ENCODE results near the gene LDLR. TPM values are rescaled to one million over a fixed set of nuclear protein-coding genes. Genes with fewer than 3 reads are reported as not detected.
A peak's percentile ranks its signal among the peaks of the same experiment; 100 is the strongest.
"Not testable (repeated sequence)": the region's sequence is repeated elsewhere in the genome, so short reads cannot be mapped to it uniquely, and the experiment has no call there.

Gene LDLR
- total and polyA plus RNA-seq, 2 donors (not counting 3 experiments of a cell fraction or from before 2014, with no cell fraction given) = 142 to 174 TPM

GRCh38 chr19:11088506-11089253, 583 bp upstream of the LDLR start:
- Histone ChIP-seq H2AFZ (ENCODE audit: low read depth, low read length) (peak overlapping the region; percentile 36), H3K27me3 (ENCODE audit: control insufficient read depth in 2 of 2, insufficient read depth in 2 of 2, low read length in 2 of 2) (no peaks in the 10 kb centered on the region), H3K4me3 (replicated peaks in 1 of 3; ENCODE audit: insufficient read depth in 1 of 3, low read depth in 1 of 3, low read length in 3 of 3) (peak overlapping the region; percentile 19 to 67 (median 58)), H4K20me1 (replicated peaks; ENCODE audit: control insufficient read depth, extremely low read depth, insufficient read depth, low read length) (peaks cover 2% of the 10 kb centered on the region), H3K27ac (ENCODE audit: insufficient read depth, low read depth, low read length) (peak overlapping the region; percentile 87), H3K4me2 (ENCODE audit: insufficient read depth, low read length) (peak overlapping the region; percentile 93), H3K79me2 (ENCODE audit: control insufficient read depth, insufficient read depth, low read length) (peaks cover 37% of the 10 kb centered on the region), H3K9me1 (replicated peaks; ENCODE audit: control insufficient read depth, extremely low read depth, insufficient read depth, low read length) (no peaks in the 10 kb centered on the region), H3K4me1 (ENCODE audit: control insufficient read depth, extremely low read depth, insufficient read depth, low read length) (peaks cover 50% of the 10 kb centered on the region), H3K9ac (replicated peaks; ENCODE audit: extremely low read depth, insufficient read depth, low read length) (peak overlapping the region; percentile 94), H3K9me3 (replicated peaks; ENCODE audit: control insufficient read depth, insufficient read depth, low read length) (no peaks in the 10 kb centered on the region), H3K36me3 (ENCODE audit: control insufficient read depth in 2 of 2, extremely low read depth in 1 of 2, insufficient read depth in 2 of 2, low read length in 2 of 2) (no peaks in the 10 kb centered on the region)
- CTCF ChIA-PET = interaction anchor here (1.1 to 4.0 kb wide), 5 partner anchors 12 to 152 kb away, joined by 4 to 25 read pairs (median 8); no protein-coding TSS in a partner anchor
- FAIRE-seq = no peak
- BruUV-seq (replicated peaks) = no TSS peak
- DNase-seq (ENCODE audit: low read depth, low spot score) = no peak
- dilution Hi-C loops (cut with MboI; ENCODE audit: extremely low pct_ligation_motif_present, low sequenced_read_pairs) (no loop called here), intact Hi-C loops (cut with micrococcal nuclease) (loop anchor here (1.0 to 5.0 kb wide), 2 partner anchors 14 to 36 kb away; no protein-coding TSS in a partner anchor)
- POLR2A ChIA-PET = interaction anchor here (0.6 kb wide), 1 partner anchor 17 kb away, joined by 7 read pairs; no protein-coding TSS in a partner anchor
- no peak for TF ChIP-seq CTCF (IDR thresholded peaks at IDR 0.05; ENCODE audit: extremely low read depth in 1 of 2, insufficient read depth in 1 of 2, low read depth in 1 of 2, low read length in 2 of 2)
- no peak for TF ChIP-seq FOS (IDR thresholded peaks at IDR 0.05; ENCODE audit: borderline replicate concordance, insufficient read depth, low read length)
- TF ChIP-seq MYC (IDR thresholded peaks at IDR 0.05; ENCODE audit: low read depth, low read length) = no peak
- no peak for TF ChIP-seq JUN (IDR thresholded peaks at IDR 0.05; ENCODE audit: borderline replicate concordance, insufficient read depth, insufficient read length, low read depth)
- TF ChIP-seq POLR2AphosphoS5 (IDR thresholded peaks at IDR 0.05; ENCODE audit: insufficient read depth, low read depth, low read length) = no peak
- TF ChIP-seq EZH2 (IDR thresholded peaks at IDR 0.05; ENCODE audit: borderline replicate concordance, low read depth, low read length, severe bottlenecking) = no peak
- TF ChIP-seq MAX (IDR thresholded peaks at IDR 0.05; ENCODE audit: insufficient read depth, insufficient read length) = no peak
- TF ChIP-seq GATA2 (IDR thresholded peaks at IDR 0.05; ENCODE audit: insufficient read depth, insufficient read length, low read depth, low read length) = no peak
- no peak for TF ChIP-seq POLR2A (IDR thresholded peaks at IDR 0.05; ENCODE audit: low read depth, low read length)

GRCh38 chr19:11090014-11090263, 676 bp downstream of the LDLR start:
- H3K9me1 ChIP-seq (replicated peaks; ENCODE audit: control insufficient read depth, extremely low read depth, insufficient read depth, low read length); H2AFZ ChIP-seq (ENCODE audit: low read depth, low read length); H3K9me3 ChIP-seq (replicated peaks; ENCODE audit: control insufficient read depth, insufficient read depth, low read length); FAIRE-seq; BruUV-seq (replicated peaks); H3K4me2 ChIP-seq (ENCODE audit: insufficient read depth, low read length); dilution Hi-C loops (cut with MboI; ENCODE audit: extremely low pct_ligation_motif_present, low sequenced_read_pairs); H3K36me3 ChIP-seq (ENCODE audit: control insufficient read depth in 2 of 2, extremely low read depth in 1 of 2, insufficient read depth in 2 of 2, low read length in 2 of 2); H4K20me1 ChIP-seq (replicated peaks; ENCODE audit: control insufficient read depth, extremely low read depth, insufficient read depth, low read length); DNase-seq (ENCODE audit: low read depth, low spot score); H3K27me3 ChIP-seq (ENCODE audit: control insufficient read depth in 2 of 2, insufficient read depth in 2 of 2, low read length in 2 of 2): not testable (repeated sequence)
- Histone ChIP-seq H3K27ac (ENCODE audit: insufficient read depth, low read depth, low read length) (peak overlapping the region; percentile 87), H3K4me3 (replicated peaks in 1 of 3; ENCODE audit: insufficient read depth in 1 of 3, low read depth in 1 of 3, low read length in 3 of 3) (peak overlapping the region; percentile 43 to 67 (median 58)), H3K4me1 (ENCODE audit: control insufficient read depth, extremely low read depth, insufficient read depth, low read length) (peaks cover 61% of the 10 kb centered on the region), H3K9ac (replicated peaks; ENCODE audit: extremely low read depth, insufficient read depth, low read length) (peak overlapping the region; percentile 94), H3K79me2 (ENCODE audit: control insufficient read depth, insufficient read depth, low read length) (peaks cover 47% of the 10 kb centered on the region)
- intact Hi-C loops (cut with micrococcal nuclease) = loop anchor here (1.0 to 10.0 kb wide), 3 partner anchors 54 to 585 kb away; partner anchors contain the start of gene KEAP1
- ChIA-PET POLR2A (interaction anchor here (0.5 kb wide), 1 partner anchor 37 kb away, joined by 5 read pairs; no protein-coding TSS in a partner anchor), CTCF (interaction anchor here (1.2 to 4.0 kb wide), 3 partner anchors 36 to 153 kb away, joined by 3 to 25 read pairs (median 12); no protein-coding TSS in a partner anchor)

Data from endothelial cell of umbilical vein (primary cell).